MM.1S (cell line): ENCODE data around the gene ANKRD6.

Experiments used
- DNase-seq: peaks from one replicate; pipeline ENCODE4 v3.0.0-alpha.2; 2015
- H2AFZ ChIP-seq: fragments of 300-600 bp; sonication (generic); 2 replicates; pipeline ENCODE4 v1.6.0; 2016; ENCODE audit warnings: antibody characterized with exemption, low read length
- H3F3A ChIP-seq: fragments of 300-600 bp; sonication (generic); 2 replicates; pipeline ENCODE4 v1.6.1; 2016; ENCODE audit warnings: mild to moderate bottlenecking, antibody characterized with exemption, low read length, moderate library complexity, mixed read lengths; ENCODE audit not compliant: insufficient read depth
- H3K27ac ChIP-seq: fragments of 300-600 bp; sonication (generic); 2 replicates; pipeline ENCODE4 v1.5.1; 2016; ENCODE audit warnings: mild to moderate bottlenecking, low read length
- H3K27me3 ChIP-seq: fragments of 300-600 bp; sonication (generic); replicated peaks from 2 replicates; pipeline ENCODE4 v1.6.0; 2016; ENCODE audit warnings: low read length; ENCODE audit not compliant: insufficient read depth
- H3K36me3 ChIP-seq: fragments of 300-600 bp; sonication (generic); replicated peaks from 2 replicates; pipeline ENCODE4 v1.6.1; 2016; ENCODE audit warnings: mild to moderate bottlenecking, low read length, mixed read lengths; ENCODE audit not compliant: insufficient read depth
- H3K4me1 ChIP-seq: fragments of 300-600 bp; sonication (generic); 2 replicates; pipeline ENCODE4 v1.6.1; 2016; ENCODE audit warnings: low read length, mixed read lengths
- H3K4me2 ChIP-seq: fragments of 300-600 bp; sonication (generic); 2 replicates; pipeline ENCODE4 v1.6.0; 2016; ENCODE audit warnings: low read depth, low read length
- H3K4me3 ChIP-seq: fragments of 300-600 bp; sonication (generic); 2 replicates; pipeline ENCODE4 v1.5.1; 2016; ENCODE audit warnings: low read length, mixed read lengths
- H3K79me2 ChIP-seq: fragments of 300-600 bp; sonication (generic); 2 replicates; pipeline ENCODE4 v1.6.1; 2016; ENCODE audit warnings: mixed run types, low read length, mixed read lengths
- H3K9ac ChIP-seq: fragments of 300-600 bp; sonication (generic); 2 replicates; pipeline ENCODE4 v1.6.1; 2016; ENCODE audit warnings: low read length, mixed read lengths
- H3K9me2 ChIP-seq: fragments of 300-600 bp; sonication (generic); replicated peaks from 2 replicates; pipeline ENCODE4 v1.6.1; 2016; ENCODE audit warnings: mild to moderate bottlenecking, low read length, mixed read lengths; ENCODE audit not compliant: insufficient read depth
- H3K9me3 ChIP-seq: fragments of 300-600 bp; sonication (generic); replicated peaks from 2 replicates; pipeline ENCODE4 v1.6.1; 2016; ENCODE audit warnings: mild to moderate bottlenecking, low read length, mixed read lengths; ENCODE audit not compliant: insufficient read depth
- H4K20me1 ChIP-seq: fragments of 300-600 bp; sonication (generic); 2 replicates; pipeline ENCODE4 v1.6.1; 2016; ENCODE audit warnings: mild to moderate bottlenecking, low read length, moderate library complexity, mixed read lengths; ENCODE audit not compliant: insufficient read depth
- CTCF ChIP-seq: fragments of 300-600 bp; sonication (generic); IDR thresholded peaks from 2 replicates; pipeline ENCODE4 v1.5.1; 2016; ENCODE audit warnings: antibody characterized with exemption, low read length, mixed read lengths
- EZH2 ChIP-seq: fragments of 300-600 bp; sonication (generic); optimal IDR thresholded peaks from 2 replicates; pipeline ENCODE3; 2017; ENCODE audit warnings: low read depth, mild to moderate bottlenecking, antibody characterized with exemption, low read length, mixed read lengths
- EZH2phosphoT487 ChIP-seq: fragments of 300-600 bp; sonication (generic); IDR thresholded peaks from 2 replicates; pipeline ENCODE4 v1.6.1; 2018; ENCODE audit warnings: antibody characterized with exemption, low read length

The ANKRD6 gene

GRCh38 chr6:89584539-89584938 lies 151.6 kb downstream of the ANKRD6 start:
- no peaks in the 10 kb centered on the region for H3K9me2 ChIP-seq
- no peak overlapping the region for H3K9ac ChIP-seq
- no peak for DNase-seq
- no peak overlapping the region for H3K4me2 ChIP-seq
- H3K4me3 ChIP-seq = no peak overlapping the region
- no peaks in the 10 kb centered on the region for H3F3A ChIP-seq
- H3K27me3 ChIP-seq = no peaks in the 10 kb centered on the region
- H3K27ac ChIP-seq = no peak overlapping the region
- H3K9me3 ChIP-seq = no peaks in the 10 kb centered on the region
- no peaks in the 10 kb centered on the region for H3K79me2 ChIP-seq
- no peaks in the 10 kb centered on the region for H3K4me1 ChIP-seq
- H3K36me3 ChIP-seq = no peaks in the 10 kb centered on the region
- TF ChIP-seq CTCF (no peak), EZH2phosphoT487 (no peak), EZH2 (no peak)
- H4K20me1 ChIP-seq = no peaks in the 10 kb centered on the region
- H2AFZ ChIP-seq = no peak overlapping the region

GRCh38 chr6:89585154-89585553 lies 152.2 kb downstream of the ANKRD6 start:
- Histone ChIP-seq H3K79me2 (no peaks in the 10 kb centered on the region), H4K20me1 (no peaks in the 10 kb centered on the region), H3K36me3 (no peaks in the 10 kb centered on the region), H3K9me3 (no peaks in the 10 kb centered on the region), H3K9ac (no peak overlapping the region), H3K27ac (no peak overlapping the region), H3K27me3 (no peaks in the 10 kb centered on the region), H2AFZ (no peak overlapping the region), H3K4me2 (no peak overlapping the region), H3K4me3 (no peak overlapping the region), H3K4me1 (no peaks in the 10 kb centered on the region), H3K9me2 (no peaks in the 10 kb centered on the region), H3F3A (no peaks in the 10 kb centered on the region)
- TF ChIP-seq EZH2phosphoT487 (no peak), EZH2 (no peak)
- DNase-seq = no peak

GRCh38 chr6:89589297-89590025 lies 156.5 kb downstream of the ANKRD6 start:
- H3K27me3 ChIP-seq = no peaks in the 10 kb centered on the region

More at GRCh38 chr6:89589297-89590025, 156.5 kb downstream of the ANKRD6 start:
- Histone ChIP-seq H3K4me3 (no peak overlapping the region), H3K27ac (no peak overlapping the region), H3K9me3 (no peaks in the 10 kb centered on the region), H3F3A (no peaks in the 10 kb centered on the region), H3K4me1 (no peaks in the 10 kb centered on the region), H3K79me2 (no peaks in the 10 kb centered on the region), H2AFZ (no peak overlapping the region), H3K9ac (no peak overlapping the region), H3K36me3 (no peaks in the 10 kb centered on the region), H3K4me2 (no peak overlapping the region), H4K20me1 (no peaks in the 10 kb centered on the region), H3K9me2 (no peaks in the 10 kb centered on the region)
- TF ChIP-seq CTCF (no peak), EZH2 (no peak), EZH2phosphoT487 (no peak)
- DNase-seq = no peak
